ENCODE measurements around the gene KPTN.

Gene KPTN

DNA sequence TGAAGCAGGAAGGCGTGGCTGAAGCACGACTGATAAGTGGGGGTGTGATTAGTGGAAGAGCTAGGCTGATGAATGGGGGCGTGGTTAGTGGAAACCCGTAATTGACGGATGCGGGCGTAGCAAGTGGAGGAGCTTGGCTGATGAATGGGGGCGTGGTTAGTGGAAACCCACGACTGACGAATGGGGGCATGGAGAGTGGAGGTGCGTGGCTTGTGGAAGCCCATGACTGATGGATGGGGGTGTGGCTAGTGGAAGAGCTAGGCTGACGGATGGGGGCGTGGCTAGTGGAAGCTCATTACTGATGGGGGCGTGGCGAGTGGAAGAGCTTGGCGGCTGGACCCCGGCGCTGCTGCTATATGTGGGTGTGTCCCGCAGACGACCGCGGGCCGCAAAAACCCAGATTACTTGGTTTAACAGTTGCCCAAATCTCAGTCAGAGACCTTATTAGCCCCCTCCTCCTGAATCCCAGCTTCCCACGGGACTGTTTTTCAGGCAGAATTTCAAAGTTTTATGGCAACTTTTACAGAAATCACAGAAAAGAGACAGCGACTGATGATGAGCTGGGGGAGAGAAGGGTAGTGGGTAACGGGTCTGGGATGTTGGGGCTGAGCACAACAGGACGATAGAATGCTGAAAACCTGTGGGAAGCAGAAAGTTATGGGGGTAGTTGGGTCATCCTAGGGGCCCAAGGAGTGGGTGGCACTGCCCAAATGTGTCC lies 55.7 kb downstream of the KPTN start:
- no peaks in the 10 kb centered on the region for H3K36me3 Mint-ChIP-seq (ENCODE audit: insufficient read depth)
- peaks cover 0 to 8% of the 10 kb centered on the region in 2 donors for H3K4me1 Mint-ChIP-seq (ENCODE audit: low read depth in 2 of 2)
- no peaks in the 10 kb centered on the region for H3K9me3 Mint-ChIP-seq
- peak; percentile 78 for ATAC-seq (replicated peaks)
- DNase-seq: peak; percentile 67 to 72 (median 70)
- no peak overlapping the region for H3K4me3 Mint-ChIP-seq
- H3K27me3 Mint-ChIP-seq: peaks cover 41 to 54% of the 10 kb centered on the region in 2 donors
- no peak overlapping the region for H3K27ac Mint-ChIP-seq

DNA sequence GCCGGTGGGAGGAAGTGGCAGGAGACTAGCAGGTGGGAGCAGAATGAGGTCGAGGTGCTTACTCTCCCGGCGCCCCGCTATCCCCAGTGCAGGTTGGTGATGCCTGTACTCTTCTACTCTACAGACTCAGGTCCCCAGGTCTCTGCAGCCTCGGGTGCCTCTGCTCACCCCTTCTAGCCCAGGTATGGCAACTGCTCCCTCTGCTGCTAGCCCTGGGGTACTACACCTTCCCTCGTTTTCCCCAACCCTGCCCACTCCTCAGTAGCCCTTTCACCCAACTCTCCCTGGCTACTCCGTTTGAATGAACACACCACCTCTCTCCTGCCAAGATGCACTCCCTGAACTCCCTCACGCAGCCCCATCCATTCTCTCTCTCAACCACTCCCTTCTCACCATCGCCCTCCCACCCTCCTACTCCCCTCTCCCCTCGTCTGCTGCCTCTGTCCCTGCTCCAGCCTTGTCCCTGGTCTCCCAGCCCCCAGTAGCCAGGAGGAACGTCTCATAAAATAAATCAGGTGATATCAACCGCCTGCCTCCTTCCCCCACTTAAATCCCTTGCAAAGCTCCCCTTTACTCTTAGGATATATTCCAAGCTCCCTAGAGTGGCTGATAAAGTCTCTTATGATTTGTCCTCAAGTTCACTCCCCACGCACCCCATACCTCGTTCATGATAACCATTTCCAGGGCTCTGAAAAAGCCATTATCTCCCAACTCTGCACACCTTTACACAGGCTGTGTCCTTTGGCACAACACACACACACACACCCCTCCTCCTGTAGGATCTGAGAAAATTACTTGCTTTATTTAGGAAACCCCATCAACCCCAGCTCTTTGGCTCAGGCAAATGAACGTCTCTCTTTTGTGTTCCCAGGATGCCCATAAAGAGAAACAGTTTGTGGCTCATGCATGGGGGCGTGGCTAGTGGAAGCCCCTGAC lies 56.5 kb downstream of the KPTN start:
- peak; percentile 64 for ATAC-seq (replicated peaks)
- no peak overlapping the region for H3K4me3 Mint-ChIP-seq
- H3K27me3 Mint-ChIP-seq: peaks cover 49 to 59% of the 10 kb centered on the region in 2 donors
- H3K27ac Mint-ChIP-seq: no peak overlapping the region
- peaks cover 6 to 10% of the 10 kb centered on the region in 2 donors for H3K4me1 Mint-ChIP-seq (ENCODE audit: low read depth in 2 of 2)
- no peaks in the 10 kb centered on the region for H3K36me3 Mint-ChIP-seq (ENCODE audit: insufficient read depth)
- DNase-seq: peak; percentile 66 to 72 (median 69)
- H3K9me3 Mint-ChIP-seq: no peaks in the 10 kb centered on the region

Measured in effector memory CD8-positive, alpha-beta T cell (primary cell).